Measurements from ENCODE around the gene FER.

The FER gene

GRCh38 chr5:108753877-108754276 is 6.2 kb downstream of the FER start:
- Histone ChIP-seq H3K27ac (replicated peaks) (no peak overlapping the region), H3K27me3 (ENCODE audit: insufficient read depth, poor library complexity, severe bottlenecking) (no peaks in the 10 kb centered on the region), H3K4me3 (replicated peaks; ENCODE audit: insufficient read depth, low read length) (no peak overlapping the region)
- DNase-seq (ENCODE audit: low read depth in 1 of 2, low spot score in 1 of 2): no peak
- no peak for TF ChIP-seq CTCF (IDR thresholded peaks at IDR 0.05; ENCODE audit: insufficient read depth, low read length)
- no peak for TF ChIP-seq SPI1 (IDR thresholded peaks at IDR 0.05; ENCODE audit: borderline replicate concordance, low read depth)
- no peak for TF ChIP-seq POLR2AphosphoS5 (IDR thresholded peaks at IDR 0.05; ENCODE audit: low read depth)
- TF ChIP-seq GABPA (IDR thresholded peaks at IDR 0.05; ENCODE audit: low read depth): no peak
- no peak for TF ChIP-seq REST (IDR thresholded peaks at IDR 0.05; ENCODE audit: insufficient replicate concordance, low read depth)

- Histone ChIP-seq H3K27me3 (ENCODE audit: insufficient read depth, poor library complexity, severe bottlenecking) (no peaks in the 10 kb centered on the region), H3K4me3 (replicated peaks; ENCODE audit: insufficient read depth, low read length) (no peak overlapping the region), H3K27ac (replicated peaks) (no peak overlapping the region)
- no peak for DNase-seq (ENCODE audit: low read depth in 1 of 2, low spot score in 1 of 2)
- TF ChIP-seq SPI1 (IDR thresholded peaks at IDR 0.05; ENCODE audit: borderline replicate concordance, low read depth): no peak
Measured at GRCh38 chr5:108760512-108760911, 12.8 kb downstream of the FER start.

- TF ChIP-seq CTCF (IDR thresholded peaks at IDR 0.05; ENCODE audit: insufficient read depth, low read length) (no peak), GABPA (IDR thresholded peaks at IDR 0.05; ENCODE audit: low read depth) (no peak), SPI1 (IDR thresholded peaks at IDR 0.05; ENCODE audit: borderline replicate concordance, low read depth) (no peak), POLR2AphosphoS5 (IDR thresholded peaks at IDR 0.05; ENCODE audit: low read depth) (no peak), REST (IDR thresholded peaks at IDR 0.05; ENCODE audit: insufficient replicate concordance, low read depth) (no peak)
- DNase-seq (ENCODE audit: low read depth in 1 of 2, low spot score in 1 of 2): no peak
- Histone ChIP-seq H3K27me3 (ENCODE audit: insufficient read depth, poor library complexity, severe bottlenecking) (no peaks in the 10 kb centered on the region), H3K27ac (replicated peaks) (no peak overlapping the region), H3K4me3 (replicated peaks; ENCODE audit: insufficient read depth, low read length) (no peak overlapping the region)
Measured at GRCh38 chr5:108762660-108763059, 15.0 kb downstream of the FER start.

- no peak for DNase-seq (ENCODE audit: low read depth in 1 of 2, low spot score in 1 of 2)
- no peak overlapping the region for H3K27ac ChIP-seq (replicated peaks)
- H3K27me3 ChIP-seq (ENCODE audit: insufficient read depth, poor library complexity, severe bottlenecking): no peaks in the 10 kb centered on the region
- no peak for TF ChIP-seq REST (IDR thresholded peaks at IDR 0.05; ENCODE audit: insufficient replicate concordance, low read depth)
- TF ChIP-seq SPI1 (IDR thresholded peaks at IDR 0.05; ENCODE audit: borderline replicate concordance, low read depth): no peak
- TF ChIP-seq CTCF (IDR thresholded peaks at IDR 0.05; ENCODE audit: insufficient read depth, low read length): no peak
- TF ChIP-seq GABPA (IDR thresholded peaks at IDR 0.05; ENCODE audit: low read depth): no peak
- TF ChIP-seq POLR2AphosphoS5 (IDR thresholded peaks at IDR 0.05; ENCODE audit: low read depth): no peak
- no peak overlapping the region for H3K4me3 ChIP-seq (replicated peaks; ENCODE audit: insufficient read depth, low read length)
Measured at GRCh38 chr5:108763222-108763916, 15.7 kb downstream of the FER start.

Data from HL-60 (cell line).